ENCODE data around the gene LUZP1.

Gene LUZP1

DNA sequence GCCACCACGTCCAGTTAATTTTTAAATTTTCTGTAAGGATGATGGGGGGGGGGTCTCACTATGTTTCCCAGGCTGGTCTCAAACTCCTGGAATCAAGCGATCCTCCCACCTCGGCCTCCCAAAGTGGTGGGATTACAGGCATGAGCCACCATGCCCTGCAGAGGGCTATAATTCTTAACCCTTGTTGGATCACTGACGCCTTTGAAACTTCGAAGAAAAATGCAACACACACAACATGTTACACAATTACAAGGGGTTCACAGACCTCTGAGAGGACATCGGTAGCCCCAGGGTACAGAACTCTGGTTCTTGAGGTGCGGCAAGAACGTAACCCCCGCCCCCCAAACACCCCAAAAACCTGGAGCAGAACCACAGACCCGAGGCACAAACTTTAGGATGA, 8.4 kb upstream of the LUZP1 start:
- Histone ChIP-seq H3K4me3 (replicated peaks; ENCODE audit: low read depth, low read length) (peak overlapping the region; percentile 65), H3K36me3 (ENCODE audit: control insufficient read depth, insufficient read depth, low read length) (no peaks in the 10 kb centered on the region), H3K27me3 (replicated peaks; ENCODE audit: control insufficient read depth, insufficient read depth, low read length) (no peaks in the 10 kb centered on the region)
- TF ChIP-seq, protein P1, sequence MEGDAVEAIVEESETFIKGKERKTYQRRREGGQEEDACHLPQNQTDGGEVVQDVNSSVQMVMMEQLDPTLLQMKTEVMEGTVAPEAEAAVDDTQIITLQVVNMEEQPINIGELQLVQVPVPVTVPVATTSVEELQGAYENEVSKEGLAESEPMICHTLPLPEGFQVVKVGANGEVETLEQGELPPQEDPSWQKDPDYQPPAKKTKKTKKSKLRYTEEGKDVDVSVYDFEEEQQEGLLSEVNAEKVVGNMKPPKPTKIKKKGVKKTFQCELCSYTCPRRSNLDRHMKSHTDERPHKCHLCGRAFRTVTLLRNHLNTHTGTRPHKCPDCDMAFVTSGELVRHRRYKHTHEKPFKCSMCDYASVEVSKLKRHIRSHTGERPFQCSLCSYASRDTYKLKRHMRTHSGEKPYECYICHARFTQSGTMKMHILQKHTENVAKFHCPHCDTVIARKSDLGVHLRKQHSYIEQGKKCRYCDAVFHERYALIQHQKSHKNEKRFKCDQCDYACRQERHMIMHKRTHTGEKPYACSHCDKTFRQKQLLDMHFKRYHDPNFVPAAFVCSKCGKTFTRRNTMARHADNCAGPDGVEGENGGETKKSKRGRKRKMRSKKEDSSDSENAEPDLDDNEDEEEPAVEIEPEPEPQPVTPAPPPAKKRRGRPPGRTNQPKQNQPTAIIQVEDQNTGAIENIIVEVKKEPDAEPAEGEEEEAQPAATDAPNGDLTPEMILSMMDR (IDR thresholded peaks at IDR 0.05; ENCODE audit: insufficient read depth, low read length, poor library complexity, severe bottlenecking), result no peak
- no peak for DNase-seq (ENCODE audit: extremely low read depth, insufficient read length)

GRCh38 chr1:23174426-23175110, 5.9 kb upstream of the LUZP1 start:
- no peak for DNase-seq (ENCODE audit: extremely low read depth, insufficient read length)
- TF ChIP-seq, protein P1 (IDR thresholded peaks at IDR 0.05; ENCODE audit: insufficient read depth, low read length, poor library complexity, severe bottlenecking), result no peak
- H3K27me3 ChIP-seq (replicated peaks; ENCODE audit: control insufficient read depth, insufficient read depth, low read length), result no peaks in the 10 kb centered on the region
- H3K4me3 ChIP-seq (replicated peaks; ENCODE audit: low read depth, low read length), result no peak overlapping the region
- H3K36me3 ChIP-seq (ENCODE audit: control insufficient read depth, insufficient read depth, low read length), result no peaks in the 10 kb centered on the region

DNA sequence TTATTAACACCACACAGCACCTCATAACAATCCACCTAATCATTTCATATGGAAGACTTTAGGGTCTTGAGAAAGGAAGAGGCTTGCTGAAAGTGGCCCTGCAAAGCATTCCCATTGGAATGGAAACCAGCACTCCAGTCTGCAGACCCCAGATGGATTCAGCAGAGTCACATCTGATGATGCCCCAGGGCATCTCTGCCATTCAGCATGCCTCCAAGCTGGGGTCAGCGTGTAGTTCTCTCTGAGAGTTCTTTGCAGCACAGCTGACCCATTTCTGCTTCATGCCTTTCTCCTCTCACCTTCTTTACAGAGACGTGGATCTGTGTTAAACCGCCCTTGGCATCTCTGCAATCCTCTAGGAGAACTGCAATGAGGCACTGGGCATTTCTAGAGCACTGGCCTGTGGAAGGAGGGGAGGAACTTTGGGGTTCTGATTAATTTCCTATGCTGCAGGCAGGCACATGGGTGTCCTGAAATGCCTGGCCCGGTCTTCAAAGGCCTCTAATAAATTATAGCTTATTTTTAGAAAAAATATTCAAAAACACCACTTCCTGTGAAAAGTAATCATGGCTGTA, 2.6 kb upstream of the LUZP1 start:
- Histone ChIP-seq H3K27me3 (replicated peaks; ENCODE audit: control insufficient read depth, insufficient read depth, low read length) (no peaks in the 10 kb centered on the region), H3K36me3 (ENCODE audit: control insufficient read depth, insufficient read depth, low read length) (no peaks in the 10 kb centered on the region), H3K4me3 (replicated peaks; ENCODE audit: low read depth, low read length) (no peak overlapping the region)
- DNase-seq (ENCODE audit: extremely low read depth, insufficient read length), result no peak
- TF ChIP-seq, protein P1 (IDR thresholded peaks at IDR 0.05; ENCODE audit: insufficient read depth, low read length, poor library complexity, severe bottlenecking), result no peak

GRCh38 chr1:23169727-23170335, 1.2 kb upstream of the LUZP1 start:
- Histone ChIP-seq H3K27me3 (replicated peaks; ENCODE audit: control insufficient read depth, insufficient read depth, low read length) (no peaks in the 10 kb centered on the region), H3K4me3 (replicated peaks; ENCODE audit: low read depth, low read length) (no peak overlapping the region), H3K36me3 (ENCODE audit: control insufficient read depth, insufficient read depth, low read length) (no peaks in the 10 kb centered on the region)
- peak; percentile 31 for DNase-seq (ENCODE audit: extremely low read depth, insufficient read length)
- TF ChIP-seq, protein P1 (IDR thresholded peaks at IDR 0.05; ENCODE audit: insufficient read depth, low read length, poor library complexity, severe bottlenecking), result no peak

DNA sequence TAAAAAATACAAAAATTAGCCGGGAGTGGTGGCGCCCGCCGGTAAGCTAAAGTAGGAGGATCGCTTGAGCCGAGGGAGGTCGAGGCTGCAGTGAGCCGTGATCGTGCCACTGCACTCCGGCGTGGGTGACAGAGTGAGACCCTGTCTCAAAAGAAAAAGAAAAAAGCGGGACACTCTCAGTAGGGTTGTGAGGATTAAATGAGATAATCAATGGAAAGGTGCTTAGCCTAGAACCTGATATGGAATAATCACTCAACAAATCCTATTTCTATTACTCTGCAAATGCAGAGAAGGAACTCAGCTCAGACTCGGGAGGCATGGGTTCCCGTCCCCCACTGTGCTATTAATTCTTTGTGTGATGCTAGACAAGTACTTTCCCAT, 529 bp upstream of the LUZP1 start:
- DNase-seq (ENCODE audit: extremely low read depth, insufficient read length), result no peak
- H3K36me3 ChIP-seq (ENCODE audit: control insufficient read depth, insufficient read depth, low read length), result no peaks in the 10 kb centered on the region
- no peak overlapping the region for H3K4me3 ChIP-seq (replicated peaks; ENCODE audit: low read depth, low read length)
- TF ChIP-seq, protein P1 (IDR thresholded peaks at IDR 0.05; ENCODE audit: insufficient read depth, low read length, poor library complexity, severe bottlenecking), result no peak
- H3K27me3 ChIP-seq (replicated peaks; ENCODE audit: control insufficient read depth, insufficient read depth, low read length), result no peaks in the 10 kb centered on the region
